Calu3 (cell line): Measurements from ENCODE around the gene COPG1. TPM values are rescaled to one million over a fixed set of nuclear protein-coding genes. Genes with fewer than 3 reads are reported as not detected.

Experiments used
- BruUV-seq: library from RNA; stranded (reverse); fragments of 400-500 nt; replicated peaks from 2 replicates; lab custom pipeline; 2021; lab: Mats Ljungman, UMichigan
- CTCF ChIA-PET: fragments of 300-600 bp; sonication (Branson Sonifier 250); formaldehyde crosslinking; loops from one replicate; lab custom pipeline; 2022; ENCODE audit warnings: antibody characterized with exemption; lab: Charles Lee
- DNase-seq: peaks from one replicate; pipeline ENCODE4 v3.0.0; 2022
- H3K27ac Mint-ChIP-seq: one replicate; pipeline ENCODE4 v1.8.0; 2022; ENCODE audit warnings: mixed read lengths; ENCODE audit not compliant: unreplicated experiment
- H3K27me3 Mint-ChIP-seq: one replicate; pipeline ENCODE4 v1.8.0; 2022; ENCODE audit warnings: mixed read lengths; ENCODE audit not compliant: unreplicated experiment
- H3K36me3 Mint-ChIP-seq: one replicate; pipeline ENCODE4 v1.8.0; 2022; ENCODE audit warnings: mild to moderate bottlenecking, moderate library complexity, mixed read lengths; ENCODE audit not compliant: insufficient read depth, unreplicated experiment
- H3K4me1 Mint-ChIP-seq: one replicate; pipeline ENCODE4 v1.8.0; 2022; ENCODE audit warnings: mild to moderate bottlenecking, low read depth, mixed read lengths; ENCODE audit not compliant: unreplicated experiment
- H3K4me3 Mint-ChIP-seq: one replicate; pipeline ENCODE4 v1.8.0; 2022; ENCODE audit warnings: mild to moderate bottlenecking, low read depth, moderate library complexity, mixed read lengths; ENCODE audit not compliant: unreplicated experiment
- H3K9me3 Mint-ChIP-seq: one replicate; pipeline ENCODE4 v1.8.0; 2022; ENCODE audit warnings: low read depth, mixed read lengths; ENCODE audit not compliant: unreplicated experiment
- CTCF ChIP-seq: fragments of 200-600 bp; IDR thresholded peaks from one replicate; pipeline ENCODE4 v1.8.0; 2022; ENCODE audit warnings: antibody characterized with exemption; ENCODE audit not compliant: unreplicated experiment
- intact Hi-C: fragments of 100-400 bp; cut with micrococcal nuclease; formaldehyde crosslinking; loops from one replicate; pipeline ENCODE4 v1.10.0; 2022; ENCODE audit not compliant: unreplicated experiment
- total RNA-seq: library from RNA; stranded (reverse); gene quantifications from 2 replicates; pipeline ENCODE4 v1.2.3, GENCODE V29; 2022

The COPG1 gene
- total RNA-seq, 1 experiment from 2014 or later, result 295 TPM

- no peak overlapping the region for H3K4me3 Mint-ChIP-seq
- no peaks in the 10 kb centered on the region for H3K9me3 Mint-ChIP-seq
- intact Hi-C loops, result no loop called here
- no peak for TF ChIP-seq CTCF
- no peaks in the 10 kb centered on the region for H3K27me3 Mint-ChIP-seq
- H3K4me1 Mint-ChIP-seq, result peaks cover 16% of the 10 kb centered on the region
- no peak overlapping the region for H3K27ac Mint-ChIP-seq
- DNase-seq, result no peak
- BruUV-seq, result no TSS peak
- CTCF ChIA-PET, result interaction anchor here (1.3 kb wide), 1 partner anchor 17 kb away, joined by 3 read pairs; no protein-coding TSS in a partner anchor
- H3K36me3 Mint-ChIP-seq, result no peaks in the 10 kb centered on the region
Observed at GRCh38 chr3:129207479-129207878, 41.9 kb upstream of the COPG1 start.

- no peak for TF ChIP-seq CTCF
- DNase-seq, result no peak
- H3K4me1 Mint-ChIP-seq, result peaks cover 16% of the 10 kb centered on the region
- no peak overlapping the region for H3K4me3 Mint-ChIP-seq
- CTCF ChIA-PET, result interaction anchor here (0.6 to 1.3 kb wide), 4 partner anchors 11 to 38 kb away, joined by 3 to 6 read pairs (median 3); partner anchors contain the start of gene COPG1
- H3K27ac Mint-ChIP-seq, result peak overlapping the region; percentile 33
- no TSS peak for BruUV-seq
- no peaks in the 10 kb centered on the region for H3K27me3 Mint-ChIP-seq
- no peaks in the 10 kb centered on the region for H3K9me3 Mint-ChIP-seq
- H3K36me3 Mint-ChIP-seq, result no peaks in the 10 kb centered on the region
- intact Hi-C loops, result no loop called here
Observed at GRCh38 chr3:129211345-129211744, 38.1 kb upstream of the COPG1 start.

- peak; percentile 95 for DNase-seq
- Mint-ChIP-seq H3K27ac (peak overlapping the region; percentile 33), H3K9me3 (no peaks in the 10 kb centered on the region), H3K4me3 (no peak overlapping the region), H3K36me3 (no peaks in the 10 kb centered on the region), H3K27me3 (no peaks in the 10 kb centered on the region), H3K4me1 (peaks cover 16% of the 10 kb centered on the region)
- CTCF ChIA-PET, result interaction anchor here (0.6 to 1.3 kb wide), 3 partner anchors 11 to 37 kb away, joined by 3 read pairs; partner anchors contain the start of gene COPG1
- BruUV-seq, result no TSS peak
- no peak for TF ChIP-seq CTCF
- intact Hi-C loops, result no loop called here
Observed at GRCh38 chr3:129211772-129212171, 37.6 kb upstream of the COPG1 start.

GRCh38 chr3:129213238-129213637 lies 36.2 kb upstream of the COPG1 start:
- no peaks in the 10 kb centered on the region for H3K9me3 Mint-ChIP-seq
- no peak for TF ChIP-seq CTCF
- CTCF ChIA-PET, result interaction anchor here (0.6 to 1.3 kb wide), 3 partner anchors 10 to 93 kb away, joined by 4 read pairs; no protein-coding TSS in a partner anchor
- H3K4me1 Mint-ChIP-seq, result peaks cover 16% of the 10 kb centered on the region
- H3K27me3 Mint-ChIP-seq, result peaks cover 3% of the 10 kb centered on the region
- intact Hi-C loops, result no loop called here
- DNase-seq, result no peak
- no peak overlapping the region for H3K27ac Mint-ChIP-seq
- no peaks in the 10 kb centered on the region for H3K36me3 Mint-ChIP-seq
- H3K4me3 Mint-ChIP-seq, result no peak overlapping the region
- BruUV-seq, result no TSS peak
